NK-92 (cell line): ENCODE measurements around the gene CACNG3.

Source experiments
- DNase-seq: peaks from one replicate; lab custom pipeline; 2025; ENCODE audit not compliant: unreplicated experiment; lab: John Stamatoyannopoulos, UW

Gene CACNG3

DNA sequence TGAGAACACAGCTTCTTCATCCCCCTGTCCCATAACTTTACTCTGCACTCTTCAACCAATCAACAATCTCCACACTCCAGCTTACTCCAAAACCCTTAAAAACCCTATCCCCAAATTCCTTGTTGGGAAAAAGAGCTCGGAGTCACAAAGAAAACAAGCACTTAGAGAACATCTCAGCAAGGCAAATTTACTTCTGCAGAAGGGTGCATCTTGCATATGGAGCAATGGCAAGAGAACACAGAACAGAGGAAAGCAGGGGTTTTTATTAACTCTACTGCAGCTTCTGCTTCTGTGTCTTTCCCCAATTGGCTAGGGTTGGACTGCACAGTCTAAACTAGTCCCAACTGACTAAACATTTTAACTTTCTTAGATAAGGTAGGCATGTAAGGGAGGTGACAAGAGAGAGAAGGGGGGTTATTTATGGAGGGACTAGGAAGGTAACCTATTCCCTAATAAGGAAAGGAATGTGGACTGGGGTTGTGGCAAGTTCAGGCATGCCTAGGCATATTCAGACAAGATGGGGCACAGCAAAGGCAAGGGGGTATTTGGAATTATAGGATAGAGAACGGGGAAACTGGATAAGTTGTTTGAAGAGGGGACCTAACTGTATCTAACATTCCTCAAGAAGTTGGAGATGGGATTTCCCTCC lies 125.5 kb downstream of the CACNG3 start:
- DNase-seq, result no peak

- no peak for DNase-seq
Observed at GRCh38 chr16:24382762-24383407, 126.8 kb downstream of the CACNG3 start.

GRCh38 chr16:24394341-24394740 lies 138.2 kb downstream of the CACNG3 start:
- no peak for DNase-seq

- no peak for DNase-seq
Observed at GRCh38 chr16:24396350-24397271, 140.5 kb downstream of the CACNG3 start.

GRCh38 chr16:24409045-24409444 lies 152.9 kb downstream of the CACNG3 start:
- DNase-seq, result no peak
